H1 (cell line): ENCODE data around the gene MOCS1. TPM values are rescaled to one million over a fixed set of nuclear protein-coding genes. Genes with fewer than 3 reads are reported as not detected.

Experiments
- CBX8 ChIP-seq: fragments of 300-800, 300-1000 bp; sonication (generic); IDR thresholded peaks from 2 replicates; pipeline ENCODE4 v1.7.1; 2016; ENCODE audit warnings: low read depth, low read length, borderline replicate concordance
- CEBPB ChIP-seq: IDR thresholded peaks from 2 replicates; pipeline ENCODE4 v1.6.1; 2012; ENCODE audit warnings: low read depth, low read length
- CHD7 ChIP-seq: fragments of 300-600 bp; sonication (generic); IDR thresholded peaks from 2 replicates; pipeline ENCODE4 v1.7.1; 2012; ENCODE audit warnings: low read length, moderate library complexity, mild to moderate bottlenecking, inconsistent platforms; ENCODE audit not compliant: insufficient replicate concordance
- MAX ChIP-seq: IDR thresholded peaks from 2 replicates; pipeline ENCODE4 v1.6.1; 2012; ENCODE audit warnings: inconsistent platforms
- polyA plus RNA-seq, 7 experiments: library from polyadenylated mRNA; depleted of rRNA in 3 of 7; stranded (reverse) in 5 of 7; unstranded in 2 of 7; fragments of >200 nt in 5 of 7; fragments of 200-250 nt in 2 of 7; gene quantifications; 1 replicate in 5 of 7; 2 replicates in 1 of 7; 4 replicates in 1 of 7; pipeline versions ENCODE4 v1.2.1 to v1.2.3, GENCODE V29; 2011 to 2013; ENCODE audit warnings: missing spikeins in 2 of 7, mixed read lengths in 2 of 7
- total RNA-seq: library from RNA; stranded (reverse); fragmentation: NEBNext Ultra II Directional; extraction: Animal tissue kit (Norgen Biotek cat#: 25700); gene quantifications from 2 replicates; pipeline ENCODE4 v1.2.1, GENCODE V29; 2021

The MOCS1 gene
- total and polyA plus RNA-seq, 2 of the 8 experiments (the other 6 are each of a cell fraction or from before 2014, with no cell fraction given): 13.4 to 19.7 TPM

GRCh38 chr6:39915866-39916265 is 18.4 kb downstream of the MOCS1 start (continued):
- TF ChIP-seq CHD7: no peak
- no peak for TF ChIP-seq CBX8
- no peak for TF ChIP-seq MAX
- TF ChIP-seq CEBPB: no peak
